Suppressor macrophage treated with lipopolysaccharide for 4 hours (primary cell): ENCODE data around the gene XRRA1.
A peak's percentile ranks its signal among the peaks of the same experiment; 100 is the strongest.
"Not testable (repeated sequence)": the region's sequence is repeated elsewhere in the genome, so short reads cannot be mapped to it uniquely, and the experiment has no call there.

Experiments used
- DNase-seq: peaks from one replicate; pipeline ENCODE4 v3.0.0-alpha.2; 2020

The XRRA1 gene

GRCh38 chr11:74948898-74949752 lies at the start of gene XRRA1, which contains the start of gene SPCS2:
TSS of gene XRRA1 (minus strand) at chr11:74949091. CDS start at chr11:74940878, 8,213 bp downstream.
TSS of gene SPCS2 (plus strand) at chr11:74949266. CDS start at chr11:74949286, 20 bp downstream.
- DNase-seq = peak; percentile 99

- no peak for DNase-seq
These were observed 44.0 kb upstream of the XRRA1 start for GRCh38 chr11:74992852-74993251.

- no peak for DNase-seq
These were observed 42.0 kb upstream of the XRRA1 start for GRCh38 chr11:74990941-74991340.

- peak; percentile 85 for DNase-seq
These were observed 41.3 kb upstream of the XRRA1 start for GRCh38 chr11:74990150-74990549.

- peak; percentile 59 for DNase-seq
These were observed 40.4 kb upstream of the XRRA1 start for GRCh38 chr11:74989260-74989638.

- DNase-seq = peak; percentile 68
These were observed 39.8 kb upstream of the XRRA1 start, which contains the start of gene NEU3 for GRCh38 chr11:74988541-74989259. TSS of gene NEU3 (plus strand) at chr11:74988933. CDS start at chr11:74989061, 128 bp downstream.

- DNase-seq = no peak
These were observed 35.8 kb upstream of the XRRA1 start for GRCh38 chr11:74984730-74985129.

GRCh38 chr11:74984070-74984469 lies 35.2 kb upstream of the XRRA1 start:
- DNase-seq = no peak

GRCh38 chr11:74981888-74982287 lies 33.0 kb upstream of the XRRA1 start:
- no peak for DNase-seq

- DNase-seq = no peak
These were observed 31.7 kb upstream of the XRRA1 start for GRCh38 chr11:74980634-74981033.

- no peak for DNase-seq
These were observed 29.1 kb upstream of the XRRA1 start for GRCh38 chr11:74978041-74978440.

- no peak for DNase-seq
These were observed 22.5 kb upstream of the XRRA1 start for GRCh38 chr11:74971424-74971823.

GRCh38 chr11:74970852-74971395 lies 22.0 kb upstream of the XRRA1 start:
- no peak for DNase-seq

- DNase-seq = no peak
These were observed 17.8 kb upstream of the XRRA1 start for GRCh38 chr11:74966651-74967050.

GRCh38 chr11:74960128-74960527 lies 11.2 kb upstream of the XRRA1 start:
- not testable (repeated sequence) for DNase-seq

- DNase-seq = no peak
These were observed 9.2 kb upstream of the XRRA1 start for GRCh38 chr11:74957937-74958629.

GRCh38 chr11:74956397-74957015 lies 7.6 kb upstream of the XRRA1 start:
- DNase-seq = peak; percentile 73

- DNase-seq = no peak
These were observed 5.3 kb upstream of the XRRA1 start for GRCh38 chr11:74954199-74954598.

GRCh38 chr11:74953451-74953850 lies 4.6 kb upstream of the XRRA1 start:
- no peak for DNase-seq

- DNase-seq = no peak
These were observed 3.9 kb upstream of the XRRA1 start for GRCh38 chr11:74952752-74953151.

- no peak for DNase-seq
These were observed 2.3 kb upstream of the XRRA1 start for GRCh38 chr11:74951226-74951625.

GRCh38 chr11:74950374-74950969 lies 1.6 kb upstream of the XRRA1 start:
- DNase-seq = no peak
